PFSK-1 (cell line): ENCODE results near the gene NOC4L.

Experiments used
- FOXP2 ChIP-seq: optimal IDR thresholded peaks from 2 replicates; pipeline ENCODE3; 2011; ENCODE audit warnings: borderline replicate concordance, control low read depth, inconsistent platforms; ENCODE audit not compliant: insufficient read depth; ENCODE audit errors: extremely low read length, extremely low read depth
- POLR2AphosphoS5 ChIP-seq: IDR thresholded peaks from 2 replicates; pipeline ENCODE4 v1.6.1; 2012; ENCODE audit warnings: low read depth, mild to moderate bottlenecking, control low read depth, low read length, moderate library complexity
- REST ChIP-seq, 2 experiments: IDR thresholded peaks; 2 replicates each; pipeline versions ENCODE4 v1.6.1 to v1.8.0; 2011 to 2012; ENCODE audit warnings: low read depth in 2 of 2, low read length in 2 of 2, control low read depth in 1 of 2, inconsistent platforms in 1 of 2, mild to moderate bottlenecking in 1 of 2, moderate library complexity in 1 of 2; ENCODE audit not compliant: insufficient read depth in 1 of 2
- SIN3A ChIP-seq: IDR thresholded peaks from 2 replicates; pipeline ENCODE4 v1.6.1; 2012; ENCODE audit warnings: mild to moderate bottlenecking, low read length, moderate library complexity, borderline replicate concordance; ENCODE audit not compliant: insufficient read depth
- TAF1 ChIP-seq: IDR thresholded peaks from 2 replicates; pipeline ENCODE4 v1.6.1; 2012; ENCODE audit warnings: low read length, control low read depth, borderline replicate concordance; ENCODE audit not compliant: insufficient read depth

NOC4L gene

DNA sequence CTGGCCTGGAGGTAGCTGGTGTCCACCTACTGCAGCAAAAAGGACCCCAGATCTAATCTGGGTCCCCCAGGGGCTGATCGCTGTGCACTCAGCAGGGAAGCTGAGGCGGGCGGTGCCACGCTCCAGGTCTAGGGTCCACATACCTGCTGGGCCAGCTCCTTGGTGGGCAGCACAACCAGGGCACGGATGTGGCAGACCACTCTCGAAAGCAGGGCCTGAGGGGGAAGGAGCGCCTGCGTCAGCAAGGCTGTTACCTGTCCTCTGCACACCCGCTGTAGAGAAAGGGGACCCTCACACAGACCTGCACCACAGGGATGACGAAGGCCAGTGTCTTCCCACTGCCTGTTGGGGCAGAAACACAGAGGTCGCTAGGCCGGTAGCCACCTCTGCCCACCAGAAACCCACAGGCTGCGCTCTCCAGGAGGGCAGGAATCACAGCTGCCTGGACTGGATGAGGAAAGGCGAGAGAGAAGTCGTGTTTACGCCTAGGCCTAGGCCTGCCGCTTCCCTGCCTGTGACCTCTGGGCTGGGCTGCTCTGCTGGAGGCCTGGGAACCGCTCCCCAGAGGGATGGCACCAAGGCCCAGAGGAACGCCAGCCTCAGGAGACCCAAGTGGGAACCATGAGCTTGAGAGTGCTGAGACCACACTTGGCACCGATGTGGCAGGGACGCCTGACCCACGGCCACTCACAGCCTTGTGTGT lies 2.1 kb upstream of the NOC4L start:
- no peak for TF ChIP-seq POLR2AphosphoS5
- TF ChIP-seq REST (IDR thresholded peaks at IDR 0.05; ENCODE audit: insufficient read depth in 1 of 2, low read depth in 2 of 2, low read length in 2 of 2): no peak

DNA sequence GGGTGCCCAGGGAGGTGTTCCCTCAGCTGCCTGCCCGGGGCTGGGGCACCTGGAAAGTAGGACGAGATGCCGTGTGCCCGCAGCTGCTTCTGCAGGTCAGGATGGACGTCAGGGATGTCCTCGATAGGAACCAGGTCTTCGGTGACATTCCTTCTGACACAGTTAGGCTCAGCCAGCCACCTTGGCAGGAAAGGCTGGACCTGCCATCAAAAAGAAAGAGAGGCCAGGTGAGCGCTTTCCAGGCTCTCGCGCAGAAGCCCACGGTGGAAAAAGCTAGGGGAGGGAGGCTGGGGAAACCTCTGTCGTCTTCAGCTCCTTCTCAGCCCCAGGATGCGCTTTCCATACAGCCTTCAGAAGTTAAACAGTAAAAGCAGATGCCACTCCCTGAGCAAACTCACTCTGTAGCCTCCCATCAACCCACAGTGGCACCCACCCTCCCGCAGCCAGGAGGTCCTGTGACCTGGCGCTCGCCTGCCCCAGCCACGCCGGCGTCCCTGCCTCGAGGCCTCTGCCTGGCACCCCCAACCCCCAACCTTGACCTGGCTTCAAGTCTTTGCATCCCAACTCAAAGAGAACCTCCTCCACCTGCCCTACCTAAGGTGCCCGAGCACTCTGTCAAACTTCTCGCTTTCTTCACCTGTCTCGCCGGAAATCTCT lies 1.4 kb upstream of the NOC4L start:
- TF ChIP-seq FOXP2 (no peak), REST (IDR thresholded peaks at IDR 0.05; ENCODE audit: insufficient read depth in 1 of 2, low read depth in 2 of 2, low read length in 2 of 2) (no peak), POLR2AphosphoS5 (no peak), SIN3A (no peak), TAF1 (no peak)

DNA sequence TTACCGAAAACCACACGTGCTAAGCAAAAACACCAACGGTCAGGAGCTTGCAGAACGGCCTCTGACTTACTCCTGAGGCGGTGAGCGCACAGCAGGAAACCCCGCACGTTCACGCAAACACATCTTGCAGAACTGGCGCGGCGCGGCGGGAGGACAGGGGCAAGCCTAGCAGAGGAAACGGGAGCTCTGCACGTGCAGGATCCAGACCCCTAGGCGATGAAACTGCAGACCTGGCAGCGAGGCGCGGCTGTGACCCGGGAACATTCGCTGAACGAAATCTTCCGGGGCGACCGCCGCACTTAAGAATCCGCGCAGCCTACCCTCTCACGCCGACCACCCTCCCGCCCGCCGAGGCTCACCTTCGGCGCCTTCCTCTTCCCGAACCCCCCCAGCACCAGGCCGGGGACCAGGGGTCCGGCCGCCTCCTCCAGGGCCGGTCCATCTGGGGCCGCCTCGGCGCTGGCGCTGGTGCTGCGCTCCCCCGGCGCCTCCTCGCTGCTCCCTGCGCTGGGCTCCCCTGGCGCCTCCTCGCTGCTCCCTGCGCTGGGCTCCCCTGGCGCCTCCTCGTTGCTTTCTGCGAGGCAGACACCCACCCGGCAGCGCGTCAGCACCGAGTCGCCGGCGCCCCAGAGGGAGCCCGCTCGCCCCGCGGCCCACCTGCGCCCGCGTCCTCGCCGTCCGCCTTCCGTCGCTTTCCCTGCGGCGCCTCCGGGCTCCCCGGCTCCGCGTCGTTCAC lies 753 bp upstream of the NOC4L start:
- no peak for TF ChIP-seq FOXP2

DNA sequence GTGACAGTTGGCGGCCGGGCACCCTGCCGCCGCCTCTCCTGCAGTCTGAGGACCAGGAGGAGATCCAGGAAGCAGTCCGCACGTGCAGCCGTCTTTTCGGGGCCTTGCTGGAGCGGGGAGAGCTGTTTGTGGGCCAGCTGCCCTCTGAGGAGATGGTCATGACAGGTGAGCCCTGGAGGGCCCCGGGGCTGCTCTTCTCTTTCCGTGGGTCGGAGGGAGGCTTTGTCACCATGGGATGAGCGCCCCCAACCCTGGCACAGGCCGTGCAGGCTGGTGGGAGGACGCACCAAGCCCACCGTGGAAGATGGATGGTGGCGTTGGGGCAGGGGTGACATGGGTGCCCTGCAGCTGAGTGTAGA lies 532 bp downstream of the NOC4L start:
- no peak for TF ChIP-seq SIN3A
- TF ChIP-seq POLR2AphosphoS5: no peak
- no peak for TF ChIP-seq REST (IDR thresholded peaks at IDR 0.05; ENCODE audit: insufficient read depth in 1 of 2, low read depth in 2 of 2, low read length in 2 of 2)
- no peak for TF ChIP-seq FOXP2
- TF ChIP-seq TAF1: no peak

- TF ChIP-seq TAF1: no peak
- no peak for TF ChIP-seq POLR2AphosphoS5
- no peak for TF ChIP-seq REST (IDR thresholded peaks at IDR 0.05; ENCODE audit: insufficient read depth in 1 of 2, low read depth in 2 of 2, low read length in 2 of 2)
- no peak for TF ChIP-seq SIN3A
- no peak for TF ChIP-seq FOXP2
These were observed 1.1 kb downstream of the NOC4L start for GRCh38 chr12:132145334-132145733.
